Loucy (cell line): Measurements from ENCODE around the gene CACNA2D3.

Experiments
- CTCF ChIP-seq: fragments of 200-600 bp; sonication (generic); conservative IDR thresholded peaks from 2 replicates; pipeline ENCODE4 v1.5.1; 2014; ENCODE audit warnings: mild to moderate bottlenecking, antibody characterized with exemption, low read length
- EZH2phosphoT487 ChIP-seq: fragments of 200-600 bp; IDR thresholded peaks from 2 replicates; pipeline ENCODE4 v1.6.1; 2018; ENCODE audit warnings: antibody characterized with exemption, mild to moderate bottlenecking, moderate library complexity, borderline replicate concordance

- TF ChIP-seq CTCF (no peak), EZH2phosphoT487 (no peak)
Measured at GRCh38 chr3:54094926-54095325, 27.4 kb upstream of the CACNA2D3 start.
